Activated gamma-delta T cell (primary cell): Measurements from ENCODE around the gene EXOC6.

ENCODE experiments used
- DNase-seq: peaks from one replicate; lab custom pipeline; 2025; lab: John Stamatoyannopoulos, UW

EXOC6 gene

DNA sequence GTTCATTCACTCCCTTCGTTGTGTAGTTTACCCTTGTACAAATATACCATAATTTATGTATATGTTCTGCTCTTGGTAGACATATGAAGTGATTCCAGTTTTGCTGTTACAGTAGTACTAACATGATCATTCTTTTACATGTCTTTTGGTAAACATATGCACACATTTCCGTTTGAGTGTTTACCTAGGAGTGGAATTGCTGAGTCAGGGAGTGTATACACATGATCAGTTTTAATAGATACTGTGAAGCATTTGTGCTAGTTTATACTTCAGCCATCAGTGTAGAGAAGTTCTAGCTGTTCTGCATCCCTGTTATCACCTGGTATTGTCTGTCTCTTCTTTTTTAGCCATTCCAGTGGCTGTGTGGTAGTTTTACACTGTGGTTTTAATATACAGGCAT is 177.8 kb downstream of the EXOC6 start:
- no peak for DNase-seq

DNA sequence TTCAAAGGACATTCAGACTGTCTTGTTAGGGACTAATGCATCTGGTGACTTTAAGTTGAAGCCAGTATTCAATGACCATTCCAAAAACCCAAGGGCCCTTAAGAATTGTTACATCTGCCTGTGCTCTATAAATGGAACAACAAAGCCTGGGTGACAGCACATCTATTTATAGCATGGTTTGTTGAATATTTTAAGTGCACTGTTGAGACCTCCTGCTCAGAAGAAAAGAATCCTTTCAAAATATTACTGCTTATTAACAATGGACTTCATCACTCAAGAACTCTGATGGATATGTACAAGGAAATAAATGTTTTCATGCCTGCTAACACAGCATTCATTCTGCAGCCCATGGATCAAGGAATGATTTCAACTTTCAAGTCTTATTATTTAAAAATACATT is 179.2 kb downstream of the EXOC6 start:
- DNase-seq, result no peak

- DNase-seq, result no peak
Observed at GRCh38 chr10:93028883-93029282, 180.6 kb downstream of the EXOC6 start.

DNA sequence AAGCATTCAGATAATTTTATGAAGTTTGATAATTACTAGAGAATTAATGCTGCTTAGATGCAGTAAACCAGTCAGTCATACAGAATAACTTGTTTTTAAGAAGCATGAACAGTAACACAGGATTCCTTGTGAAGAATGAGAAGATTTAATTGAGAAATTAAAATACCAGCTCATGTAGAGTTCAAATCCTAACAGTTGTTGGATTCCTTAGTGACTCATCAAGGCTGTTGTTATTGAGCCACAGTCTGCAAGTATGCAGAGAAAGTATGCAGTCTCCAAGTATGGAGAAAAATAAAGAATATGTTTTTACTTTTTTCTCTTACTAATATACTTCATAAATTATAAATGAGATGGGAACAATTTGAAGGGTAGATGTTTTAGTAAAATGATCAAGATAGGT is 182.1 kb downstream of the EXOC6 start:
- no peak for DNase-seq

- no peak for DNase-seq
Observed at GRCh38 chr10:93032105-93032808, 183.9 kb downstream of the EXOC6 start.

- no peak for DNase-seq
Observed at GRCh38 chr10:93032809-93033137, 184.5 kb downstream of the EXOC6 start.

- DNase-seq, result no peak
Observed at GRCh38 chr10:93034426-93034825, 186.1 kb downstream of the EXOC6 start.

DNA sequence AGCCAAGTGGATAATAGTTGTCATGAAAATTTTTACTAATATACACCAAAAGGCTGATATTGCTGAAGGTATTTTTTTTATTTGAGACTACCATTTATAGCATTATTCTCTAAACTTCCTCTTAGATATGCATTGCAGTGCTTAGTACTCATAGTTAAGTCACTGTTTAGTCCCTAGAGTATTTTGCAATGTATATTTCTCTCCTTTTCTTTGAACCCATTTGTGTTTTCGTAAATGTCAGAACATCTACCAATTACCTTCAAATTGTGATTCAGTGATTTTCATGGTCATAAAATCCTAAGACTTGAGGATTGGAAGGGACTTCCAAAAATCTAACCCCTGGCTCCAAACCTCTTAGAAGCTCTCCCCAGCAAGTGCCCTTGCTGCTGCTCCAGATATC is 190.8 kb downstream of the EXOC6 start:
- DNase-seq, result no peak

DNA sequence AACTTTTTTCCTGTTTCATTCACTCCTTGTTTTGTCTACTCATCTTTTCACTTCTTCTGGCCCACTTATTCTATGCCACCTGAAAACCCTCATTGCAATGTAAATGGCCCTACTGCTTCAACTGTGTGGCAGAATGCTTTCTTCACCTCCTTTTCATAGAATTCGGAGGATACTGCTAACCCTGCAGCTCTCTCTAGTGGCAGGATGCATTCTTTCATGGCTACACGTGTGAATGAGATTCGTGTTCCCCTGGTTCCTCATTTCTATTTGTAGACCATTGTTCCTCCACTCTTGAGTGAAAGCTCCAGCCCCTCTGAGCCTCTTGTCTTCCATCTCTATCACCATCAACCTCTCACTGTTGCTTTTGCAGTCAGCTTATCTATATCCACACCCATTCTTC is 191.4 kb downstream of the EXOC6 start:
- no peak for DNase-seq

GRCh38 chr10:93054486-93054885 is 206.2 kb downstream of the EXOC6 start:
- no peak for DNase-seq

- no peak for DNase-seq
Observed at GRCh38 chr10:93058139-93058538, 209.8 kb downstream of the EXOC6 start.

DNA sequence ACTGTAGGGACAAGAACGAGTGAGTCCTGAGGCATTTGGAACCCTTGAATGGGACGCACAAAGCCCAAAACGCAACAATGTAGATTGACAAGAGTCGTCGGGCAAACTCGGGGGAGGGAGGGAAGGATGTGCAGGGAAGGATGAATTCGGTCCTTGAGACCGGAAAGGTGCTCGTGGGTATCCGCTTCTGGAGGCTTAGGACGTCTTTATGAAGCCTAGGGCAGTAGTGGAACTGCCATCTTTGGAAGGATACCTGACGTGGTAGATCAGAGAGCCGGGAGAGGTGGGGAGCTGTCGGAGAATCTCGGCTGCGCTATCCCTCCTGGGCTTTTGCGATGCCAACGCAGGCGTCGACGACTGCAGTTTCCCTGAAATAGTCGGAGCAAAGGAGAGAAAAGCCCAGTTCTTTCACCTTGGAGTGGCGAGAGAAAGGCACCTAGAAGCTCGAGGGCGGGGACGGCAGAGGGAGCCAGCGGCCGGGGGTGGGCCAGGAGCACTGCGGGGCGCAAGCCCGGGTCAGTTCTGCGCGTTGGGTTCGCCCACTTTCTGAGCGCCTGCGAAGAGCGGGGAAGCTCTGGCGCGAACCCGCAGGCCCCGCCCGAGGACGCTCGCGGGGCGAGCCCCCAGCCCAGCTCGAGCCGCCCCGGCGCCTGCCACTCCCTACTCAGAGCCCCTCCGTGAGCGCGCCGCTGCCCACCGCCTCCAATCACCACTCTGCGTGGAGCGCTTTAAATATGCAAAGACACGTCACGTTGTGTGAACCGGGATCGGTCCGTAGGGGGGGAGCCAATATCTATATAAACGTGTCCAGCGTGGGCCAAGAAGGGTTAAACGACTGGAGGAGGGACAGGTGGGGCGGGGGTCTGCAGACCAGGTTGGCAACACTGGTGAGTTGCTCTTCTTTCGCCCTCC is 211.9 kb downstream of the EXOC6 start, which contains the start of gene CYP26C1:
CYP26C1 (plus strand) TSS at position 824 of the 912 bp plus-strand sequence. CDS start 466 bp downstream, outside the sequence.
- no peak for DNase-seq

GRCh38 chr10:93060887-93061593 is 212.7 kb downstream of the EXOC6 start:
- no peak for DNase-seq

- DNase-seq, result no peak
Observed at GRCh38 chr10:93061594-93062513, 213.5 kb downstream of the EXOC6 start.

DNA sequence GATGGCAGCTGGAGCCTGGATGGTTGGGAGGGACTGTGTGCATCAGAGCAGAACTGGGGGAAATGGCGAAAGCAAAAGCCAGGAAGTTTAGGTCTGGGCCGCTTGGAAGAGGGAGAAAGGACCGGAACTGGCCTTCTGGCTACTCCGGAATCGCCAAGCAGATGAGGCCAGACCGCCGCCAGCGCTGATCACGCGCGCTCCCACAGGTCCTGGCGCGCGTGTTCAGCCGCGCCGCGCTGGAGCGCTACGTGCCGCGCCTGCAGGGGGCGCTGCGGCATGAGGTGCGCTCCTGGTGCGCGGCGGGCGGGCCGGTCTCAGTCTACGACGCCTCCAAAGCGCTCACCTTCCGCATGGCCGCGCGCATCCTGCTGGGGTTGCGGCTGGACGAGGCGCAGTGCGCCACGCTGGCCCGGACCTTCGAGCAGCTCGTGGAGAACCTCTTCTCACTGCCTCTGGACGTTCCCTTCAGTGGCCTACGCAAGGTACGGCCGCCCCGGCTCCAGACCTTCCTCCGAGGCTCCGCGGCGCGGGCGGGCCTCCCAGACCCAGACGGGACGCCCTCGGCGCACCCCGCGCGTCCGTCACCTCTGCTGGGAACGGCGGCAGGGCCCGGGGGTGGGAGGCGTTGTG is 214.3 kb downstream of the EXOC6 start:
- no peak for DNase-seq

- DNase-seq, result no peak
Observed at GRCh38 chr10:93063144-93063976, 215.0 kb downstream of the EXOC6 start.

DNA sequence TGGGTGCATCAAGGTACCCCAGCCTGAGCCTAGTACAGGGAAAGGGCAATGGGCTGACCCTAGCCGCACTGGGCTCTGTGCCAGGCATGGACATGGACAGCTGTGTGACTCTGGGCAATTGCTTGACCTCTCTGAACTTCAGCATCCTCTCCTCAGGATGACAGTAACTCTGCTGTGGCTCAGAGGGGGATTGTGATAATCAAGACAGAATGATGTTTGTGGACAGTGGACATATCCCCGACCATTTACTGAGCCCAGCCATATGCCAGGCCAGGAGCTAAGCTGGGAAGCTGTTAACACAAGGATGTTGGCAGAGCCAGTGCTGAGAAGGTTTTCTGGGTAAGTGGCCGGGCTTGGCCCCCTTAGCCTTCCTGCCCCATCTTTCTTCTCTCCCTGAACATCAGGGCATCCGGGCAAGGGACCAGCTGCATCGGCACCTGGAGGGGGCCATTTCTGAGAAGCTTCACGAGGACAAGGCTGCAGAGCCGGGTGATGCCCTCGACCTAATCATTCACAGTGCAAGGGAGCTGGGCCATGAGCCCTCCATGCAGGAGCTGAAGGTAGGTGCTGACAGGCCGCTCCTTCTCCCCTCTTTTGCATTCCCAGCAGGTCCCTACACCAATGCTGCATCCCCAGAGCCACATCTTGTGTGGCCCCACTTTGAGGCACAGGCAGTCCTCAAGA is 215.8 kb downstream of the EXOC6 start:
- DNase-seq, result no peak

GRCh38 chr10:93064874-93065660 is 216.7 kb downstream of the EXOC6 start:
- DNase-seq, result no peak
